DMS114 treated with DMSO at 0.1 percent for 48 hours (cell line): ENCODE data around the gene RPAP2.

ENCODE experiments used
- DNase-seq: peaks from one replicate; lab custom pipeline; 2025; ENCODE audit not compliant: unreplicated experiment; lab: John Stamatoyannopoulos, UW

Gene RPAP2

GRCh38 chr1:92445865-92446264 lies 147.0 kb downstream of the RPAP2 start:
- no peak for DNase-seq

- DNase-seq: no peak
These were observed 147.7 kb downstream of the RPAP2 start for GRCh38 chr1:92446546-92446945.

GRCh38 chr1:92447033-92447681 lies 148.3 kb downstream of the RPAP2 start:
- DNase-seq: no peak

GRCh38 chr1:92447976-92448375 lies 149.1 kb downstream of the RPAP2 start:
- DNase-seq: no peak
